ENCODE data around the gene P2RY13.

The P2RY13 gene

DNA sequence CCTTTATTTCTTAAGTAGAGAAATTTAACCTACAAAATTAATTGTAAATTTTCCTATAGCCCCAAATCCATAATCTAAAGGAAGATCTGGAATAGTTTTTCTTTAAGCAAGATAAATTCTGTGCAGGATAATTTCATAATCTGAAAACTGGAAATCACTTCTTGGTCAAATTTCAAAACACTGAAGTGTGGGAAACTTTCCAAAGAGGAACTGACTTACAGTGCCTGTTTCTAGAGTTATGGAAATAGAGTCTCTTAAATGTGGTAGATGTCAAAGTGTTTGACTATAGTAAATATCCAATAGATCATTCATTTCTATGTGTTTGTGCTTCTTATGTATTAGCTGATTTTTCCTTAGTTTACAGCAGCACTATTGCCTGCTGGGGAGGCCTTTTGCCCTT, 1.6 kb upstream of the P2RY13 start:
- Histone ChIP-seq H3K27me3 (replicated peaks; ENCODE audit: insufficient read depth, low read length) (no peaks in the 10 kb centered on the region), H3K27ac (ENCODE audit: low read length) (no peak overlapping the region), H4K20me1 (ENCODE audit: insufficient read depth, low read length) (no peaks in the 10 kb centered on the region), H3K9me3 (replicated peaks; ENCODE audit: insufficient read depth, low read length) (no peaks in the 10 kb centered on the region), H2AFZ (ENCODE audit: low read length) (no peak overlapping the region), H3K4me3 (ENCODE audit: low read length) (no peak overlapping the region), H3K79me2 (ENCODE audit: low read length) (no peaks in the 10 kb centered on the region), H3K9ac (ENCODE audit: low read length) (no peak overlapping the region), H3K4me2 (ENCODE audit: low read depth, low read length) (no peak overlapping the region), H3K4me1 (ENCODE audit: low read length) (no peaks in the 10 kb centered on the region), H3K9me2 (replicated peaks; ENCODE audit: insufficient read depth, low read length) (no peaks in the 10 kb centered on the region), H3K36me3 (replicated peaks; ENCODE audit: insufficient read depth, low read length) (no peaks in the 10 kb centered on the region), H3F3A (ENCODE audit: insufficient read depth, low read length) (no peaks in the 10 kb centered on the region)
- no peak for TF ChIP-seq EZH2phosphoT487 (IDR thresholded peaks at IDR 0.05; ENCODE audit: low read length)
- TF ChIP-seq, protein P1, sequence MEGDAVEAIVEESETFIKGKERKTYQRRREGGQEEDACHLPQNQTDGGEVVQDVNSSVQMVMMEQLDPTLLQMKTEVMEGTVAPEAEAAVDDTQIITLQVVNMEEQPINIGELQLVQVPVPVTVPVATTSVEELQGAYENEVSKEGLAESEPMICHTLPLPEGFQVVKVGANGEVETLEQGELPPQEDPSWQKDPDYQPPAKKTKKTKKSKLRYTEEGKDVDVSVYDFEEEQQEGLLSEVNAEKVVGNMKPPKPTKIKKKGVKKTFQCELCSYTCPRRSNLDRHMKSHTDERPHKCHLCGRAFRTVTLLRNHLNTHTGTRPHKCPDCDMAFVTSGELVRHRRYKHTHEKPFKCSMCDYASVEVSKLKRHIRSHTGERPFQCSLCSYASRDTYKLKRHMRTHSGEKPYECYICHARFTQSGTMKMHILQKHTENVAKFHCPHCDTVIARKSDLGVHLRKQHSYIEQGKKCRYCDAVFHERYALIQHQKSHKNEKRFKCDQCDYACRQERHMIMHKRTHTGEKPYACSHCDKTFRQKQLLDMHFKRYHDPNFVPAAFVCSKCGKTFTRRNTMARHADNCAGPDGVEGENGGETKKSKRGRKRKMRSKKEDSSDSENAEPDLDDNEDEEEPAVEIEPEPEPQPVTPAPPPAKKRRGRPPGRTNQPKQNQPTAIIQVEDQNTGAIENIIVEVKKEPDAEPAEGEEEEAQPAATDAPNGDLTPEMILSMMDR (IDR thresholded peaks at IDR 0.05; ENCODE audit: low read length), result no peak
- no peak for DNase-seq

DNA sequence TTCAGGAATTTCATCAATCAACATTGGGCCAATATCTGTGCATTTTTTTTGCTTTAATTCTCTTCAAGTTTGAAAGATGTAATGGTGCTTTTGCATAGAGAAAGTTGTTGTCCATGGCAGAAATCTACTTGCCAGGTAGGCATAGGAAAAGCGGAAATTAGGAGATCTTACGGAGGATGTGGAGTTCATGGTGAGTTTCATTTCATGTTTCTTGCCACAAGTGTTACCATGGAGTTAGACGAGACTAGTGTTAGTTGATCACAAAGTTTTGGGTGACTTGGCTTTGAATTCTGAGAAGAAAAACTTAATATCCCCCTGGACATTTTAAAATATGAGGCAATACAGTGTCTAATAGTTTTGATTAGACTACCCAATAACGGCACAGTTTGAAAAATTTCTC, 1.0 kb upstream of the P2RY13 start:
- H3K4me2 ChIP-seq (ENCODE audit: low read depth, low read length), result no peak overlapping the region
- no peaks in the 10 kb centered on the region for H3K36me3 ChIP-seq (replicated peaks; ENCODE audit: insufficient read depth, low read length)
- H4K20me1 ChIP-seq (ENCODE audit: insufficient read depth, low read length), result no peaks in the 10 kb centered on the region
- no peaks in the 10 kb centered on the region for H3F3A ChIP-seq (ENCODE audit: insufficient read depth, low read length)
- no peaks in the 10 kb centered on the region for H3K9me2 ChIP-seq (replicated peaks; ENCODE audit: insufficient read depth, low read length)
- H3K9ac ChIP-seq (ENCODE audit: low read length), result no peak overlapping the region
- H2AFZ ChIP-seq (ENCODE audit: low read length), result no peak overlapping the region
- no peaks in the 10 kb centered on the region for H3K27me3 ChIP-seq (replicated peaks; ENCODE audit: insufficient read depth, low read length)
- no peaks in the 10 kb centered on the region for H3K9me3 ChIP-seq (replicated peaks; ENCODE audit: insufficient read depth, low read length)
- H3K4me3 ChIP-seq (ENCODE audit: low read length), result no peak overlapping the region
- no peaks in the 10 kb centered on the region for H3K79me2 ChIP-seq (ENCODE audit: low read length)
- H3K4me1 ChIP-seq (ENCODE audit: low read length), result no peaks in the 10 kb centered on the region
- no peak for TF ChIP-seq EZH2 (optimal IDR thresholded peaks at IDR 0.05; ENCODE audit: low read depth, low read length)
- TF ChIP-seq EZH2phosphoT487 (IDR thresholded peaks at IDR 0.05; ENCODE audit: low read length), result no peak
- TF ChIP-seq, protein P1 (IDR thresholded peaks at IDR 0.05; ENCODE audit: low read length), result no peak
- no peak overlapping the region for H3K27ac ChIP-seq (ENCODE audit: low read length)
- DNase-seq, result no peak

- Histone ChIP-seq H3F3A (ENCODE audit: insufficient read depth, low read length) (no peaks in the 10 kb centered on the region), H4K20me1 (ENCODE audit: insufficient read depth, low read length) (no peaks in the 10 kb centered on the region), H3K4me3 (ENCODE audit: low read length) (no peak overlapping the region), H3K9ac (ENCODE audit: low read length) (no peak overlapping the region), H2AFZ (ENCODE audit: low read length) (no peak overlapping the region), H3K9me2 (replicated peaks; ENCODE audit: insufficient read depth, low read length) (no peaks in the 10 kb centered on the region), H3K27ac (ENCODE audit: low read length) (no peak overlapping the region), H3K79me2 (ENCODE audit: low read length) (no peaks in the 10 kb centered on the region), H3K9me3 (replicated peaks; ENCODE audit: insufficient read depth, low read length) (no peaks in the 10 kb centered on the region), H3K4me2 (ENCODE audit: low read depth, low read length) (no peak overlapping the region), H3K27me3 (replicated peaks; ENCODE audit: insufficient read depth, low read length) (no peaks in the 10 kb centered on the region), H3K36me3 (replicated peaks; ENCODE audit: insufficient read depth, low read length) (no peaks in the 10 kb centered on the region), H3K4me1 (ENCODE audit: low read length) (no peaks in the 10 kb centered on the region)
- TF ChIP-seq, protein P1 (IDR thresholded peaks at IDR 0.05; ENCODE audit: low read length), result no peak
- no peak for TF ChIP-seq EZH2phosphoT487 (IDR thresholded peaks at IDR 0.05; ENCODE audit: low read length)
- no peak for TF ChIP-seq EZH2 (optimal IDR thresholded peaks at IDR 0.05; ENCODE audit: low read depth, low read length)
- no peak for DNase-seq
These were observed 902 bp downstream of the P2RY13 start for GRCh38 chr3:151328298-151328995.
